ENCODE results near the gene BTN1A1. TPM values are rescaled to one million over a fixed set of nuclear protein-coding genes. Genes with fewer than 3 reads are reported as not detected.
A peak's percentile ranks its signal among the peaks of the same experiment; 100 is the strongest.

Gene BTN1A1
- total RNA-seq, 1 donor = not detected

DNA sequence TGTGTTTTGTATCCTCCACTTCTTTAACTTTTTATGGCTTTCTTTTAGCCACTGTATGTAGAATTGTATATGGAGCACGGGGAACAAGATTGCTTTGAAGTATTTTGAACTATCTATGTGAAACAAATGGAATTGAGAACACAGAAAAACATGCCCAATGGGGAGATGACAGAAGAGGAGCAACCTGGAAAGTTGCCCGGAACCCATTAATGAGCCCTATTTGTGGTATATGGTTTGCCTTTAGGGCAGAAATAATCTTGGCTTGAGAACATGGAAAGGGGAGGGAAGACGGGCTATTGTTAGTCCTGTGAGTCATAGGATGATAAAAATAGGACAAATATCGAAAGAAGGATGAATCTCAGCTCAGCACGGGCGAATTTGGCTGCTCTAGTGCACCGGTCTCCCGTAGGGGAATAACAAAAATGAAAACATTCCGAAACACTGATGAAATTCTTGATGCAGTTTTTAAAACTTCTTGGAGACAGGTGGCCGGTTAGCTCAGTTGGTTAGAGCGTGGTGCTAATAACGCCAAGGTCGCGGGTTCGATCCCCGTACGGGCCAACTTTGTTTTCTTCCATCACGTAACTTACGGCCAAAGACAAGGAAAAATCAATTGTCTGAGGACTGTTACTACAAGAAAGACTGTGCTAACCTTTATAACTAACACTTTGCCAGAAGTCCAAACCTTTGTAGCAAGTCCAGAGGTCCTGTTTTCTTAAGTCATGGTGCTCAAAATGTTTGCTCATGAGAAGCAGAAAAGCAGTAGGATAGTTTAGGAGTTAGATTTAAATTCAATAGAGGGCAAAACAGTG is 53.7 kb downstream of the BTN1A1 start:
- Histone ChIP-seq H3K4me1 (ENCODE audit: insufficient read depth, low read length) (peaks cover 48% of the 10 kb centered on the region), H3K4me3 (ENCODE audit: low read length) (peak overlapping the region; percentile 47), H3K27me3 (ENCODE audit: insufficient read depth, low read length) (no peaks in the 10 kb centered on the region), H3K9me3 (ENCODE audit: low read depth, low read length) (no peaks in the 10 kb centered on the region)

DNA sequence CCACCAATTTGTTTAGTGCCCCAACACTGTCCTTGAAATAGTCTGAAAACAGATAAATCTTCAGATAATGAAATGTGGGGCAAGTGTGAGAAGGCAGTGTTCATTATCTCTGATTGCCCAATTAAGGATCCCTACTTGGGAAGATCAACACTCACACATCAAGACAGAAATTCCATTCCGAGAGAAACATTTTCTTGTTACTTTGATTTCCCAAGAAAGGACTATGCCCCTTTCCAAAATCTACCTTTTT is 54.3 kb downstream of the BTN1A1 start:
- peak overlapping the region; percentile 47 for H3K4me3 ChIP-seq (ENCODE audit: low read length)
- H3K4me1 ChIP-seq (ENCODE audit: insufficient read depth, low read length) = peaks cover 48% of the 10 kb centered on the region
- H3K27me3 ChIP-seq (ENCODE audit: insufficient read depth, low read length) = no peaks in the 10 kb centered on the region
- H3K9me3 ChIP-seq (ENCODE audit: low read depth, low read length) = no peaks in the 10 kb centered on the region

DNA sequence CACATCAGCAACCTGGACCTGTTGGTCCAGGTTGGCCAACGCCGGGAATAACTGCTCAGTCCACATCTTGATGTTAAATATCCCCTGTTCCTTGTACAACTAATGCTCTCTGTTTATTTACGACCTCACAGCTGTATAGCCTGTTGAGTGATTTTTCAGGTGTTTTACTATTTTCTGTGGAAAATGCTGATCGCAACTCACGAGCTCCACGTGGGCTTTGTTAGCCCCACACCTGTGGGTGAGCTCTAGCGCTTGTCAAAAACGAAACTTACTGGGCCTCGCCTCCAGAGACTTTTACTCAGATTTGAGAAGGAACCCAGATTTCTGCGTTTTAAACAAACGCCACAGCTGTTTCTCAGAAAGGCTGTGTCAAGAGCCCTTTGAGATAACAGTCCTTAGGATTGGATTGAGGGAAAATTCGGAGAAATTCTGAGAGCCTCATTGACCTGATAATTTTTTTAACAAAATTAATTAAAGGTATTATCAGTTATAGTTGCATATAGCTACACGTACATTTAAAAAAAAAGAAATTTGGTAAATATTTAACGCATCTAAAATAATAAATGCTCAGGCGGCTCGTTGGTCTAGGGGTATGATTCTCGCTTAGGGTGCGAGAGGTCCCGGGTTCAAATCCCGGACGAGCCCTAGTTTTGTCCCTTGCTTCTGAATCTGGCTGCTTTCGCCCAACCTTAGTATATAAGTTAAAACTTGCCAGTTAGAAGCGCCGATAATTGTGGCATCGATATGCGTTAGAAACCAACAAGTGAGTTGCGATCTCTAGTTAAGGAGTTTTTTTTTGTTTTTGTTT is 54.8 kb downstream of the BTN1A1 start:
- peak overlapping the region; percentile 47 for H3K4me3 ChIP-seq (ENCODE audit: low read length)
- no peaks in the 10 kb centered on the region for H3K27me3 ChIP-seq (ENCODE audit: insufficient read depth, low read length)
- no peaks in the 10 kb centered on the region for H3K9me3 ChIP-seq (ENCODE audit: low read depth, low read length)
- H3K4me1 ChIP-seq (ENCODE audit: insufficient read depth, low read length) = peaks cover 45% of the 10 kb centered on the region

GRCh38 chr6:26555505-26556262 is 55.6 kb downstream of the BTN1A1 start:
- no peak overlapping the region for H3K4me3 ChIP-seq (ENCODE audit: low read length)
- peaks cover 37% of the 10 kb centered on the region for H3K4me1 ChIP-seq (ENCODE audit: insufficient read depth, low read length)
- no peaks in the 10 kb centered on the region for H3K9me3 ChIP-seq (ENCODE audit: low read depth, low read length)
- H3K27me3 ChIP-seq (ENCODE audit: insufficient read depth, low read length) = no peaks in the 10 kb centered on the region

DNA sequence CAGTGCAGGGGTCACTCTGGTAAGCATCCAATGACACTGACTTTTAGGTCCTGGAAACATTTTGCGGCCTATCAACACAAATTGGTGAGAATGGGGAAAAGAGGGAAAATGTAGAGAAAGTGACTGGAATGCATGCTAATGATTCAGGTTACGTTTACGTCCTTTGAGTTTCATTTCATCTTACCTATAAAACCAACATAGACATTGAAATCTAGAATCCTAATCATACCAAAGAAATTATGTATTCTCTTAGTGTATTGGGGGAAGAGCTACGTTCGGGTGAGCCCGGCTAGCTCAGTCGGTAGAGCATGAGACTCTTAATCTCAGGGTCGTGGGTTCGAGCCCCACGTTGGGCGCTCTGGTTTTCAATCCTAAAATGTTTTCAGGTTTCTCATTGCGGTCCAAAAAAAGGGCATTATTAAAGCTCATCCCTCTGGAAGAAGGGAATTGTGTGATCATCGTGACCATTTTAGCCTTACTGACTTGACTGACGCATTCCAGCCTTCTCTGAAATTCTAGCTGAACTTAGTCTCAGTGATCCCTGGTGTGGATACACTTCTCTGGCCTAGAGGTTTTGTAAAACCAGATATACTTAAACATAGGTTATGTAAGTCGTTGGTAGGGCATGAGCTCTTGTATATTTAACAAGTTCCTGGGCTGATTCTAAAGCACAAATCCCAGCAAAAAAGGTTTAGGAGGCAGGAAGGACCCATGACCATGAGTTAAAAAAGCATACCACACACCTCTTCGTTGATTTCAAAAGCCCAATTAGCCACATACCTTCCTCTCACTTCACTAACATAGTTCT is 56.4 kb downstream of the BTN1A1 start:
- Histone ChIP-seq H3K4me3 (ENCODE audit: low read length) (no peak overlapping the region), H3K4me1 (ENCODE audit: insufficient read depth, low read length) (peaks cover 35% of the 10 kb centered on the region), H3K27me3 (ENCODE audit: insufficient read depth, low read length) (no peaks in the 10 kb centered on the region), H3K9me3 (ENCODE audit: low read depth, low read length) (no peaks in the 10 kb centered on the region)

Other genes with a start within 250 kb of the BTN1A1 start
- gene BTN3A2, start 135.1 kb upstream of the BTN1A1 start, total RNA-seq = 32.0 TPM
- 29.2 TPM for gene BTN2A2, start 117.2 kb upstream of the BTN1A1 start, total RNA-seq
- gene BTN3A1, start 98.0 kb upstream of the BTN1A1 start, total RNA-seq = 51.2 TPM
- 19.4 TPM for gene BTN3A3, start 59.8 kb upstream of the BTN1A1 start, total RNA-seq
- 11.1 TPM for gene BTN2A1, start 42.3 kb upstream of the BTN1A1 start, total RNA-seq
- gene HMGN4, start 38.1 kb downstream of the BTN1A1 start, total RNA-seq = 40.4 TPM
- gene ABT1, start 96.7 kb downstream of the BTN1A1 start, total RNA-seq = 36.9 TPM
- gene ZNF322, start 159.4 kb downstream of the BTN1A1 start, total RNA-seq = 1.2 TPM

Measured in mononuclear cell (primary cell).